ENCODE results near the gene EID2B. TPM values are rescaled to one million over a fixed set of nuclear protein-coding genes. Genes with fewer than 3 reads are reported as not detected.
A peak's percentile ranks its signal among the peaks of the same experiment; 100 is the strongest.

Gene EID2B
- total and polyA plus RNA-seq, 4 donors, result 2.1 to 5.2 (median 2.9) TPM

DNA sequence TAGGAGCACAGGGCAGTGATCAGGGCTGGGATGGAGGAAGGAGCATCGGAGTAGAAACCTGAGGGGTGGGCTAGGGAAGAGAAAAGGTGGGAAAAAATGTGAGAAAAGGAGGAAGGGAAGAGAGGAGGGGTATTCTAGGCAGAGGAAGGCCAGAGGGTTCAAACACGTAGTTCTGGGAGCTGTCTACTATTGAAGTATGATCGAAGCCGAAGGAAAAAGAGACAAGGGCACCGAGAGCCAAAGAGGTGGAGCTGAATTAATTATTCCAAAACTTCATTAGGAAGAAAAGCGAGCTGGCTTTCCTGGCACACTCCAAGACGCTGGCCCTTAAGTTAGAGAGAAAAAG, 26.1 kb downstream of the EID2B start:
- Histone ChIP-seq H3K9me3 (ENCODE audit: control insufficient read depth in 4 of 4, insufficient read depth in 3 of 4, low read length in 3 of 4) (peaks cover 0 to 5% (median 0%) of the 10 kb centered on the region in 4 donors), H3K4me3 (no peak overlapping the region), H3K4me1 (ENCODE audit: control insufficient read depth in 5 of 5, insufficient read depth in 5 of 5, low read length in 5 of 5) (peaks cover 0 to 9% (median 0%) of the 10 kb centered on the region in 5 donors), H3K9ac (ENCODE audit: insufficient read depth in 1 of 2, low read length in 2 of 2) (no peak overlapping the region), H3K27ac (ENCODE audit: low read depth in 1 of 2, low read length in 1 of 2) (no peak overlapping the region), H3K27me3 (ENCODE audit: control insufficient read depth in 3 of 3, insufficient read depth in 3 of 3, low read length in 2 of 3) (peaks cover 3 to 25% (median 24%) of the 10 kb centered on the region in 3 donors), H3K36me3 (ENCODE audit: control insufficient read depth in 4 of 4, insufficient read depth in 4 of 4, low read length in 4 of 4) (no peaks in the 10 kb centered on the region)
- no peak for DNase-seq
- 56 to 58% methylated on average over 7 of the region's 7 CpGs for WGBS, 2 donors
- no peak for TF ChIP-seq CTCF (IDR thresholded peaks at IDR 0.05; ENCODE audit: control extremely low read depth, extremely low read depth)
- ATAC-seq (ENCODE audit: insufficient read depth, low FRiP score), result no peak

DNA sequence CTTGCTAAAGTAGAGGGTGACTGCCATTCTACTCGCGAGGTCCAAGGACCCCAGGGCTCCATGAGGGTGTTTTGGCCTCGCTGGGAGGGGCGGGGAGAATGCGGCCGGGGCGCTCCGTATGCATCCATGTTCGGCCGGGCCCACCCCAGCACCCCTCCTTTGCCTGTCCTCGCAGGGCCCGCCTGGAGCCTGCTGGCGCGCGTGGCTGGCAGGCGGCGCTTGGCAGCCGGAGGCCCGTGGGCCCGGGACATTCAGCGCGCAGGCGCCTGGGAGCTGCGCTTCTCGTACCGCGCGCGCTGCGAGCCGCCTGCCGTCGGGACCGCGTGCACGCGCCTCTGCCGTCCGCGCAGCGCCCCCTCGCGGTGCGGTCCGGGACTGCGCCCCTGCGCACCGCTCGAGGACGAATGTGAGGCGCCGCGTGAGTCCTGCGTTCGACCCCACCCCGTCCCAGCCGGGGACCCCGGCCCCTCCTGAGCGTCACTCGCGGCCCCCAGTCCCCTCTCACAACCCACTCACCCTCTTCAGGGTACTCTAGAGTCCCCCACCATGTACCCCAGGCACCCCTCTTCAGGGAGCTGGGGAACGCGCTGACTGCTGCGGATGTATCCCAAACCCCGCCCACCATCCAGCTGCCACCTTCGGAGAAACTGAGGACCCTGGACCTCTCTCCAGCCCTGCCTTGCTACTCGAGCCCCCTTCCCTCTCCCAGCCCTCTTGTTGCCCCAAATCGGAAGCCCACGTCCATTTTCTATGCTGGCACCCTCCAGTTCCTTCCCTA, 29.8 kb downstream of the EID2B start:
- peaks cover 8 to 50% (median 44%) of the 10 kb centered on the region in 3 donors for H3K27me3 ChIP-seq (ENCODE audit: control insufficient read depth in 3 of 3, insufficient read depth in 3 of 3, low read length in 2 of 3)
- no peak overlapping the region for H3K9ac ChIP-seq (ENCODE audit: insufficient read depth in 1 of 2, low read length in 2 of 2)
- H3K4me3 ChIP-seq, result no peak overlapping the region
- peaks cover 0 to 14% (median 4%) of the 10 kb centered on the region in 5 donors for H3K4me1 ChIP-seq (ENCODE audit: control insufficient read depth in 5 of 5, insufficient read depth in 5 of 5, low read length in 5 of 5)
- H3K27ac ChIP-seq (ENCODE audit: low read depth in 1 of 2, low read length in 1 of 2), result no peak overlapping the region
- peak; percentile 60 to 79 (median 66) for DNase-seq
- WGBS, 2 donors, result 16 to 24% methylated on average over 46 to 69 of the region's 69 CpGs
- no peaks in the 10 kb centered on the region for H3K36me3 ChIP-seq (ENCODE audit: control insufficient read depth in 4 of 4, insufficient read depth in 4 of 4, low read length in 4 of 4)
- peak; percentile 72 for TF ChIP-seq CTCF (IDR thresholded peaks at IDR 0.05; ENCODE audit: control extremely low read depth, extremely low read depth)
- peak; percentile 84 for ATAC-seq (ENCODE audit: insufficient read depth, low FRiP score)
- peaks cover 0 to 10% (median 0%) of the 10 kb centered on the region in 4 donors for H3K9me3 ChIP-seq (ENCODE audit: control insufficient read depth in 4 of 4, insufficient read depth in 3 of 4, low read length in 3 of 4)

GRCh38 chr19:39501340-39501739, 31.3 kb downstream of the EID2B start:
- Histone ChIP-seq H3K36me3 (ENCODE audit: control insufficient read depth in 4 of 4, insufficient read depth in 4 of 4, low read length in 4 of 4) (no peaks in the 10 kb centered on the region), H3K27ac (ENCODE audit: low read depth in 1 of 2, low read length in 1 of 2) (no peak overlapping the region), H3K4me3 (no peak overlapping the region), H3K4me1 (ENCODE audit: control insufficient read depth in 5 of 5, insufficient read depth in 5 of 5, low read length in 5 of 5) (peaks cover 0 to 12% (median 0%) of the 10 kb centered on the region in 5 donors), H3K9me3 (ENCODE audit: control insufficient read depth in 4 of 4, insufficient read depth in 3 of 4, low read length in 3 of 4) (peaks cover 0 to 8% (median 0%) of the 10 kb centered on the region in 4 donors), H3K27me3 (ENCODE audit: control insufficient read depth in 3 of 3, insufficient read depth in 3 of 3, low read length in 2 of 3) (peaks cover 5 to 45% (median 37%) of the 10 kb centered on the region in 3 donors), H3K9ac (ENCODE audit: insufficient read depth in 1 of 2, low read length in 2 of 2) (no peak overlapping the region)
- WGBS, 2 donors, result 76% methylated on average over 5 of the region's 5 CpGs
- DNase-seq (no peak), ATAC-seq (ENCODE audit: insufficient read depth, low FRiP score) (no peak)
- TF ChIP-seq CTCF (IDR thresholded peaks at IDR 0.05; ENCODE audit: control extremely low read depth, extremely low read depth), result no peak

All from lung (tissue), 12 donors.